Measurements from ENCODE around the gene PODNL1. TPM values are rescaled to one million over a fixed set of nuclear protein-coding genes. Genes with fewer than 3 reads are reported as not detected.
"Not testable (repeated sequence)": the region's sequence is repeated elsewhere in the genome, so short reads cannot be mapped to it uniquely, and the experiment has no call there.

The PODNL1 gene
- total RNA-seq, 1 donor from 2014 or later, result 0.93 TPM

GRCh38 chr19:13974073-13974472 lies 35.9 kb upstream of the PODNL1 start:
- DNase-seq (ENCODE audit: low spot score), result no peak

GRCh38 chr19:13973479-13973878 lies 35.3 kb upstream of the PODNL1 start:
- DNase-seq (ENCODE audit: low spot score), result not testable (repeated sequence)

DNA sequence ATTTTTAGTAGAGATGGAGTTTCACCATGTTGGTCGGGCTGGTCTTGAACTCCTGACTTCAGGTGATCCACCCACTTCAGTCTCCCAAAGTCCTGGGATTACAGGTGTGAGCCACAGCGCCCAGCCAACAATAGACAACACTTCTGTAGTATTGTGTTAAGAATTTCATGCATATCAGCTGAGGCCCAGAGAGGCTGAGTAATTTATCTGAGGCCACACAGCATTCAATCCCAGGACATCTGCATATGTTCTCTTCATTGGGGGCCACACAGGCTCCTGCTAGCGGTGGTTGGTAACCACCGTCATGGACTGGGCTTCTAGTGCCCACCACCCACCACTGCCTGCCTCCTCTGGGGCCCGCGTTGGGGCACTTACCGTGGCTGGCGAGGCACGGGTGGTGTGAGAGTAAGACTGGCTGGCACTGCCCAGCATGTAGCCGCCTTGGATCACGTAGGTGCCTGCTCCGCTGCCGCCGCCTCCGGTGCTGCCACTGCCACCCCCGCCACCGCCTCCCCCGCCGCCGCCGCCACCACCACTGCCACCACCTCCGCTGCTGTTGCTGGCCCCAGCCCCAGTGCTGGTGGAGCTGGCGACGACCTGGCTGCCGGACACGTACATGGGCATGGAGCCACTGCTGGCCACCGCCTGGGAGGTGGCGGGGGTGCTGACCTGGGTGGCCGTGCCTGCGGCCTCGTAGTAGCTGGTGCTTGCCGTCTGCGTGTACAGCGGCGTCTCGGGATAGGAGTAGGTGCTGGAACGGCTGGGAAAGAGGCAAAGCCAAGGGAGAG lies 34.3 kb upstream of the PODNL1 start:
- no peak for DNase-seq (ENCODE audit: low spot score)

DNA sequence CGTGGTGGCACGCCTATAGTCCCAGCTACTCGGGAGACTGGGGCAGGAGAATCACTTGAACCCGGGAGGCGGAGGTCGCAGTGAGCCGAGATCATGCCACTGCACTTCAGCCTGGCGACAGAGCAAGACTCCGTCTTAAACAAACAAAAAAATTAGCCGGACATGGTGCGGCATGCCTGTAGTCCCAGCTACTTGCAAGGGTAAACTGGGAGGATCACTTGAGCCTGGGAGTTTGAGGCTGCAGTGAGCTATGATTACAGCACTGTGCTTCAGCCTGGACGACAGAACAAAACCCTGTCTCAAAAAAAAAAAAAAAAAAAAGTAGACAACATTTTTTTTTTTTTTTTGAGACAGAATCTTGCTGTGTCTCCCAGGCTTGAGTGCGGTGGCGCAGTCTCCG lies 33.7 kb upstream of the PODNL1 start:
- DNase-seq (ENCODE audit: low spot score), result not testable (repeated sequence)

GRCh38 chr19:13969897-13970296 lies 31.7 kb upstream of the PODNL1 start:
- DNase-seq (ENCODE audit: low spot score), result no peak

GRCh38 chr19:13968999-13969398 lies 30.8 kb upstream of the PODNL1 start:
- DNase-seq (ENCODE audit: low spot score), result no peak

- DNase-seq (ENCODE audit: low spot score), result no peak
These were observed 30.2 kb upstream of the PODNL1 start for GRCh38 chr19:13968383-13968935.

DNA sequence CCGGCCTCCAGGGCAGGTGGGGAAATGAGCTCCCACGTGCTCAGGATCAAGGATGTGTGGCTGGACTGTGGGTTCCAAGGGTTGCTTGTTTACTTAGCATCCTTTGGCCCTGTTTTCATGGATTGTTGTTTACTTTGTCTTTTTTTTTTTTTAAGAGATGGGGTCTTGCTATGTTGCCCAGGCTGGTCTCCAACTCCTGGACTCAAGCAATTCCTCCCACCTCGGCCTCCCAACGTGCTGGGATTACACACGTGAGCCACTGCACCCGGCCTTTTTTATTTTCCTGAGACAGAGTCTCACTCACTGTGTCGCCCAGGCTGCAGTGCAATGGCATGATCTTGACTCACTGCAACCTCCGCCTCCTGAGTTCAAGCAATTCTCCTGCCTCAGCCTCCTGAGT lies 29.0 kb upstream of the PODNL1 start:
- DNase-seq (ENCODE audit: low spot score), result not testable (repeated sequence)

GRCh38 chr19:13966684-13967128 lies 28.5 kb upstream of the PODNL1 start:
- no peak for DNase-seq (ENCODE audit: low spot score)

GRCh38 chr19:13965926-13966683 lies 27.9 kb upstream of the PODNL1 start:
- DNase-seq (ENCODE audit: low spot score), result no peak

- DNase-seq (ENCODE audit: low spot score), result no peak
These were observed 27.2 kb upstream of the PODNL1 start for GRCh38 chr19:13965377-13965896.

GRCh38 chr19:13964776-13965175 lies 26.6 kb upstream of the PODNL1 start:
- DNase-seq (ENCODE audit: low spot score), result no peak

- no peak for DNase-seq (ENCODE audit: low spot score)
These were observed 25.4 kb upstream of the PODNL1 start for GRCh38 chr19:13963603-13964105.

- DNase-seq (ENCODE audit: low spot score), result no peak
These were observed 24.7 kb upstream of the PODNL1 start for GRCh38 chr19:13962699-13963602.

- no peak for DNase-seq (ENCODE audit: low spot score)
These were observed 23.8 kb upstream of the PODNL1 start for GRCh38 chr19:13961826-13962698.

GRCh38 chr19:13960863-13961784 lies 22.9 kb upstream of the PODNL1 start:
- DNase-seq (ENCODE audit: low spot score), result no peak

- DNase-seq (ENCODE audit: low spot score), result no peak
These were observed 22.0 kb upstream of the PODNL1 start for GRCh38 chr19:13959962-13960862.
